NT2/D1 (cell line): ENCODE measurements around the gene ZDHHC21.
"Not testable (repeated sequence)": the region's sequence is repeated elsewhere in the genome, so short reads cannot be mapped to it uniquely, and the experiment has no call there.

Experiments
- DNase-seq: peaks from one replicate; pipeline ENCODE4 v3.0.0-alpha.2; 2011; ENCODE audit warnings: low read depth, low spot score
- H3K27me3 ChIP-seq: 2 replicates; pipeline ENCODE4 v1.6.0; 2011; ENCODE audit warnings: mild to moderate bottlenecking; ENCODE audit not compliant: insufficient read length, insufficient read depth
- H3K36me3 ChIP-seq: 2 replicates; pipeline ENCODE4 v1.6.1; 2011; ENCODE audit warnings: mild to moderate bottlenecking, low read length, mixed read lengths; ENCODE audit not compliant: insufficient read depth, insufficient read length
- H3K4me1 ChIP-seq: 2 replicates; pipeline ENCODE4 v1.5.1; 2011; ENCODE audit not compliant: insufficient read depth, insufficient read length
- H3K4me3 ChIP-seq: 2 replicates; pipeline ENCODE4 v1.5.1; 2011; ENCODE audit warnings: low read depth; ENCODE audit not compliant: insufficient read length
- H3K9ac ChIP-seq: 2 replicates; pipeline ENCODE4 v1.6.0; 2011; ENCODE audit warnings: low read depth; ENCODE audit not compliant: insufficient read length
- H3K9me3 ChIP-seq: 2 replicates; pipeline ENCODE4 v1.5.1; 2011; ENCODE audit warnings: mild to moderate bottlenecking, low read length; ENCODE audit not compliant: insufficient read depth
- SUZ12 ChIP-seq: IDR thresholded peaks from 2 replicates; pipeline ENCODE4 v1.6.1; 2011; ENCODE audit not compliant: insufficient read length, insufficient read depth; ENCODE audit errors: extremely low read depth
- YY1 ChIP-seq: IDR thresholded peaks from 2 replicates; pipeline ENCODE4 v1.6.1; 2011; ENCODE audit not compliant: insufficient read length, insufficient read depth
- ZNF274 ChIP-seq: IDR thresholded peaks from 2 replicates; pipeline ENCODE4 v1.6.1; 2011; ENCODE audit warnings: mild to moderate bottlenecking, low read depth, low read length

The ZDHHC21 gene

GRCh38 chr9:14702200-14702720, 9.0 kb upstream of the ZDHHC21 start:
- Histone ChIP-seq H3K9ac (no peak overlapping the region), H3K9me3 (peaks cover 13% of the 10 kb centered on the region; the same call in 1 of the 2 replicates), H3K36me3 (no peaks in the 10 kb centered on the region), H3K27me3 (no peaks in the 10 kb centered on the region), H3K4me3 (no peak overlapping the region), H3K4me1 (no peaks in the 10 kb centered on the region)
- DNase-seq = no peak
- TF ChIP-seq YY1 (no peak), SUZ12 (no peak), ZNF274 (no peak)

DNA sequence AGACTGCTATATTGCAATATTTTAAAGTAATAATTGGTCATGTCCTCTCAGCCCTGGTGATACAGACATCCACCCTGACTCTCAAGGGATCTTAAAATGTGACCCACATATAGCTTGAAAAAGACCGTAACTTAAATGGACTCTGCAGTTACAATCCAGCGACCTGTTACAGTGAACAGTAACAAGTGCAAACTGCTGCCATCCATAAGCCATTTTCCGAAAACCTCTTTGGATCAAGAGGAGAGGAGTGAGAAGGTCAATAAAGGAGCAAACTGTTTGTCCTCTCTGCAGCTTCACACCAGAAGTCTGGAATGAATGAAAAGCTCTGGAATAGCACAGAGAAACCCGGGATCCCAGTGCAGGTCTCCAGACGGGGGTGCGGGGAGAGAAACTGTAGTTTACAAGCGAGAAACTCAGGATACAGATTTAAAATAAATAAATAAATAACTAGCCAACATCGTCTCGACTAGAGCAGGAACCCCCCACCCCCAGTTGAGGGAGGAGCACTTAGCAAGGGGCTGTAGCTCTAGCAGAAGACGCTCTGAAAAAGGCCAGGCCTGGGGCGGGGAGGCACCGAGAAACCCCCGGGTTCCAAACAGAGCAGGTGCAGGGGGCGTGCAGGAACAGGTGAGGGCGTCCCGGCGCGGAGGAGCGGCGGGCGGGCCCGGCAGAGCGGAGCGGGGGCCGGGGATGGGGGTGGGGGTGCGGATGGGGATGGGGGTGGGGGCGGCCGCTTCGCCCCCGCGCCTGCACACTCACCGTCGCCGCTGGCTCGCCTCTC, 572 bp downstream of the ZDHHC21 start:
- H3K4me3 ChIP-seq = peak overlapping the region; percentile 87
- TF ChIP-seq YY1 (no peak), ZNF274 (no peak), SUZ12 (no peak)

DNA sequence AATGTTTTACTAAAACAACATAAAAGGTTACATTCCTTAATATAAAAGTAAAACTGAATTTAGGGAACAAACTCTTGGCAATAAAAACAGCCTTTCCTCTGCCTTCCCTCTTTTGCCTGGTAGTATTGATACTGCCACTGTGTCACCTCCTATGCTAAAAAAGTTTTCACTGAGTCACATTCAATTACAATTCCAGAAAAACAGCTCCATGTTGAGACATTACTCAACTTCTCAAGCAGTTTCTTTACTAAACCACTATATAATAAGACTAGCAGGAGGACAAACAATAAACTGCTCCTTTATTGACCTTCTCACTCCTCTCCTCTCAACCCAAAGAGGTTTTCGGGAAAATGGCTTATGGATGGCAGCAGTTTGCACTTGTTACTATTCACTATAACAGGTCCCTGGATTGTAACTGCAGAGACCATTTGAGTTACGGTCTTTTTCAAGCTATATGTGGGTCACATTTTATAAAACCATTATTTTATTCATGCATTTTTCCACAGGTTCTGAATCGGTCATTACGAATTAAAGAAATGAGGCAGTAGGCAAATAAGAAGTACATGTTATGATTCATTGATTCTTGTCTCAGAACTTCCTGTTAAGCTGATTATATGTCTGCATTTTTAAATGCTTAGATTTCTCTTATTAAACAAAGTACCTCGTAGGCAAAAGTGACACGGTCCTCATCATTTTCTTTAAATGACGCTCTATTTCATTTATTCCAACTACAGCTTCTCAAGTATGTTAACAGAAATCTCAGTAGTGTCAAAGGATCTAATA, 2.1 kb downstream of the ZDHHC21 start:
- peaks cover 11% of the 10 kb centered on the region for H3K36me3 ChIP-seq
- no peak for TF ChIP-seq YY1
- no peak for TF ChIP-seq ZNF274
- no peak for TF ChIP-seq SUZ12
- no peaks in the 10 kb centered on the region for H3K9me3 ChIP-seq
- no peak overlapping the region for H3K9ac ChIP-seq
- H3K27me3 ChIP-seq = peaks cover 18% of the 10 kb centered on the region
- no peaks in the 10 kb centered on the region for H3K4me1 ChIP-seq
- H3K4me3 ChIP-seq = no peak overlapping the region
- DNase-seq = no peak

More for the DNA sequence above, 572 bp downstream of the ZDHHC21 start:
- Histone ChIP-seq H3K9me3 (no peaks in the 10 kb centered on the region), H3K4me1 (no peaks in the 10 kb centered on the region), H3K36me3 (peaks cover 11% of the 10 kb centered on the region), H3K27me3 (peaks cover 18% of the 10 kb centered on the region), H3K9ac (peak overlapping the region; percentile 91)
- peak; percentile 3 for DNase-seq

GRCh38 chr9:14687042-14687719, 6.1 kb downstream of the ZDHHC21 start:
- H3K27me3 ChIP-seq = no peaks in the 10 kb centered on the region
- no peaks in the 10 kb centered on the region for H3K9me3 ChIP-seq
- no peak for DNase-seq
- TF ChIP-seq YY1 = no peak
- TF ChIP-seq SUZ12 = no peak
- TF ChIP-seq ZNF274 = no peak
- no peak overlapping the region for H3K4me3 ChIP-seq
- no peaks in the 10 kb centered on the region for H3K4me1 ChIP-seq
- H3K36me3 ChIP-seq = peaks cover 11% of the 10 kb centered on the region
- H3K9ac ChIP-seq = no peak overlapping the region

DNA sequence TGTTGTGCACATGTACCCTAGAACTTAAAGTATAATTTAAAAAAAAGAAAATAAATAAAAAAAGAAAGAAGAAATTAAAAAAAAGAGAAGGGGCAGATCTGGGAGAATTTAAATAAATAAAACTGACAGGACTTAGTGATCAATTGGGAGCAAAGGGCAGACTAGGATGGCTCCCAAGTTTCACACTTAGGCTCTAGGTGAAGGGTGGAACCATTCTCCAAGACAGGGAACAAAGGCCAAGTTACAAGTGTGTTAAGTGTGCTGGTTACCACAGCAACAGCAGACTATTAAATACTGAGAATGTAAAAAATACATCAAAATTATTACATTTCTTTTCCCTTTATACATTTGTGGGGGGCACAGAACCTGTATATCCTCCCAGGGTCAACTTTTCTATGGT, 7.1 kb downstream of the ZDHHC21 start:
- H3K4me1 ChIP-seq = no peaks in the 10 kb centered on the region
- H3K27me3 ChIP-seq = no peaks in the 10 kb centered on the region
- TF ChIP-seq ZNF274 (no peak), YY1 (no peak), SUZ12 (no peak)
- H3K36me3 ChIP-seq = peaks cover 11% of the 10 kb centered on the region
- no peaks in the 10 kb centered on the region for H3K9me3 ChIP-seq
- no peak for DNase-seq
- no peak overlapping the region for H3K9ac ChIP-seq
- no peak overlapping the region for H3K4me3 ChIP-seq

DNA sequence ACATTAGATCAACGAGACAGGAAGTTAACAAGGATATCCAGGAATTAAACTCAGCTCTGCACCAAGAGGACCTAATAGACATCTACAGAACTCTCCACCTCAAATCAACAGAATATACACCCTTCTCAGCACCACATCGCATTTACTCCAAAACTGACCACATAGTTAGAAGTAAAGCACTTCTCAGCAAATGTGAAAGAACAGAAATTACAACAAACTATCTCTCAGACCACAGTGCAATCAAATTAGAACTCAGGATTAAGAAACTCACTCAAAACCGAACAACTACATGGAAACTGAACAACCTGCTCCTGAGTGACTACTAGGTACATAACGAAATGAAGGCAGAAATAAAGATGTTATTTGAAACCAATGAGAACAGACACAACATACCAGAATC, 10.6 kb downstream of the ZDHHC21 start:
- not testable (repeated sequence) for H3K9me3 ChIP-seq, H3K4me1 ChIP-seq, DNase-seq, H3K36me3 ChIP-seq, H3K4me3 ChIP-seq, H3K27me3 ChIP-seq, H3K9ac ChIP-seq

- TF ChIP-seq YY1 (no peak), SUZ12 (no peak), ZNF274 (no peak)
- H3K4me1 ChIP-seq = no peaks in the 10 kb centered on the region
- no peak overlapping the region for H3K4me3 ChIP-seq
- H3K9me3 ChIP-seq = no peaks in the 10 kb centered on the region
- H3K9ac ChIP-seq = no peak overlapping the region
- DNase-seq = no peak
- no peaks in the 10 kb centered on the region for H3K36me3 ChIP-seq
- H3K27me3 ChIP-seq = no peaks in the 10 kb centered on the region
Observed at GRCh38 chr9:14678776-14679175, 14.5 kb downstream of the ZDHHC21 start.
